ENCODE data around the gene HERC2.
"Not testable (repeated sequence)": the region's sequence is repeated elsewhere in the genome, so short reads cannot be mapped to it uniquely, and the experiment has no call there.

Gene HERC2

GRCh38 chr15:28318122-28318521 lies 3.9 kb downstream of the HERC2 start:
- not testable (repeated sequence) for H3K27me3 ChIP-seq (ENCODE audit: insufficient read depth, low read length); H3K9me2 ChIP-seq (ENCODE audit: low read depth, low read length); H3K9ac ChIP-seq (ENCODE audit: low read length); H3K27ac ChIP-seq (ENCODE audit: low read depth, low read length, poor library complexity, severe bottlenecking); H3K79me2 ChIP-seq (ENCODE audit: insufficient read depth, low read length); H3K9me3 ChIP-seq (ENCODE audit: low read length); H3K4me1 ChIP-seq (ENCODE audit: insufficient read depth, low read length, severe bottlenecking); H3K4me2 ChIP-seq (ENCODE audit: low read length); H2AFZ ChIP-seq (ENCODE audit: low read length); H3F3A ChIP-seq (ENCODE audit: insufficient read depth, low read length); H3K4me3 ChIP-seq (ENCODE audit: low read depth, low read length, poor library complexity, severe bottlenecking); H4K20me1 ChIP-seq (ENCODE audit: insufficient read depth, low read length)
- H3K36me3 ChIP-seq (ENCODE audit: insufficient read depth, low read length): peaks cover 28% of the 10 kb centered on the region

GRCh38 chr15:28316958-28317357 lies 5.0 kb downstream of the HERC2 start:
- H3K4me2 ChIP-seq (ENCODE audit: low read length); H3K79me2 ChIP-seq (ENCODE audit: insufficient read depth, low read length); H3K4me3 ChIP-seq (ENCODE audit: low read depth, low read length, poor library complexity, severe bottlenecking): not testable (repeated sequence)

GRCh38 chr15:28310454-28310853 lies 11.5 kb downstream of the HERC2 start:
- H3K9me2 ChIP-seq (ENCODE audit: low read depth, low read length); H3K27me3 ChIP-seq (ENCODE audit: insufficient read depth, low read length); H3K9me3 ChIP-seq (ENCODE audit: low read length); H3K4me3 ChIP-seq (ENCODE audit: low read depth, low read length, poor library complexity, severe bottlenecking); H3K27ac ChIP-seq (ENCODE audit: low read depth, low read length, poor library complexity, severe bottlenecking); H3K79me2 ChIP-seq (ENCODE audit: insufficient read depth, low read length); H3F3A ChIP-seq (ENCODE audit: insufficient read depth, low read length); H3K4me1 ChIP-seq (ENCODE audit: insufficient read depth, low read length, severe bottlenecking); H3K4me2 ChIP-seq (ENCODE audit: low read length); H2AFZ ChIP-seq (ENCODE audit: low read length); H3K9ac ChIP-seq (ENCODE audit: low read length); H4K20me1 ChIP-seq (ENCODE audit: insufficient read depth, low read length): not testable (repeated sequence)
- peaks cover 28% of the 10 kb centered on the region for H3K36me3 ChIP-seq (ENCODE audit: insufficient read depth, low read length)

More at GRCh38 chr15:28316958-28317357, 5.0 kb downstream of the HERC2 start:
- not testable (repeated sequence) for H3K9ac ChIP-seq (ENCODE audit: low read length); H3K27ac ChIP-seq (ENCODE audit: low read depth, low read length, poor library complexity, severe bottlenecking); H3K27me3 ChIP-seq (ENCODE audit: insufficient read depth, low read length); H4K20me1 ChIP-seq (ENCODE audit: insufficient read depth, low read length); H3K9me3 ChIP-seq (ENCODE audit: low read length); H3K4me1 ChIP-seq (ENCODE audit: insufficient read depth, low read length, severe bottlenecking); H2AFZ ChIP-seq (ENCODE audit: low read length); H3F3A ChIP-seq (ENCODE audit: insufficient read depth, low read length); H3K9me2 ChIP-seq (ENCODE audit: low read depth, low read length)
- peaks cover 28% of the 10 kb centered on the region for H3K36me3 ChIP-seq (ENCODE audit: insufficient read depth, low read length)

GRCh38 chr15:28308718-28309117 lies 13.3 kb downstream of the HERC2 start:
- H3F3A ChIP-seq (ENCODE audit: insufficient read depth, low read length); H3K4me2 ChIP-seq (ENCODE audit: low read length); H3K9ac ChIP-seq (ENCODE audit: low read length); H3K9me3 ChIP-seq (ENCODE audit: low read length); H3K27ac ChIP-seq (ENCODE audit: low read depth, low read length, poor library complexity, severe bottlenecking); H2AFZ ChIP-seq (ENCODE audit: low read length); H3K79me2 ChIP-seq (ENCODE audit: insufficient read depth, low read length); H3K27me3 ChIP-seq (ENCODE audit: insufficient read depth, low read length); H3K9me2 ChIP-seq (ENCODE audit: low read depth, low read length); H4K20me1 ChIP-seq (ENCODE audit: insufficient read depth, low read length); H3K4me1 ChIP-seq (ENCODE audit: insufficient read depth, low read length, severe bottlenecking); H3K4me3 ChIP-seq (ENCODE audit: low read depth, low read length, poor library complexity, severe bottlenecking): not testable (repeated sequence)
- H3K36me3 ChIP-seq (ENCODE audit: insufficient read depth, low read length): peaks cover 17% of the 10 kb centered on the region

- H3K79me2 ChIP-seq (ENCODE audit: insufficient read depth, low read length); H3K4me1 ChIP-seq (ENCODE audit: insufficient read depth, low read length, severe bottlenecking); H3K27ac ChIP-seq (ENCODE audit: low read depth, low read length, poor library complexity, severe bottlenecking); H3K4me2 ChIP-seq (ENCODE audit: low read length); H2AFZ ChIP-seq (ENCODE audit: low read length); H3K9me3 ChIP-seq (ENCODE audit: low read length); H4K20me1 ChIP-seq (ENCODE audit: insufficient read depth, low read length); H3K9ac ChIP-seq (ENCODE audit: low read length); H3K4me3 ChIP-seq (ENCODE audit: low read depth, low read length, poor library complexity, severe bottlenecking); H3F3A ChIP-seq (ENCODE audit: insufficient read depth, low read length); H3K9me2 ChIP-seq (ENCODE audit: low read depth, low read length); H3K27me3 ChIP-seq (ENCODE audit: insufficient read depth, low read length): not testable (repeated sequence)
- peaks cover 15% of the 10 kb centered on the region for H3K36me3 ChIP-seq (ENCODE audit: insufficient read depth, low read length)
Measured at GRCh38 chr15:28305700-28306099, 16.3 kb downstream of the HERC2 start.

- not testable (repeated sequence) for H3K9me2 ChIP-seq (ENCODE audit: low read depth, low read length); H3F3A ChIP-seq (ENCODE audit: insufficient read depth, low read length); H3K9ac ChIP-seq (ENCODE audit: low read length); H3K27me3 ChIP-seq (ENCODE audit: insufficient read depth, low read length); H2AFZ ChIP-seq (ENCODE audit: low read length); H3K79me2 ChIP-seq (ENCODE audit: insufficient read depth, low read length); H3K4me3 ChIP-seq (ENCODE audit: low read depth, low read length, poor library complexity, severe bottlenecking); H3K27ac ChIP-seq (ENCODE audit: low read depth, low read length, poor library complexity, severe bottlenecking); H3K4me2 ChIP-seq (ENCODE audit: low read length); H3K9me3 ChIP-seq (ENCODE audit: low read length); H4K20me1 ChIP-seq (ENCODE audit: insufficient read depth, low read length); H3K4me1 ChIP-seq (ENCODE audit: insufficient read depth, low read length, severe bottlenecking); H3K36me3 ChIP-seq (ENCODE audit: insufficient read depth, low read length)
Measured at GRCh38 chr15:28297434-28297833, 24.5 kb downstream of the HERC2 start.

GRCh38 chr15:28296814-28297213 lies 25.2 kb downstream of the HERC2 start:
- H3K4me1 ChIP-seq (ENCODE audit: insufficient read depth, low read length, severe bottlenecking); H4K20me1 ChIP-seq (ENCODE audit: insufficient read depth, low read length); H3K79me2 ChIP-seq (ENCODE audit: insufficient read depth, low read length); H3K9me3 ChIP-seq (ENCODE audit: low read length); H3K27ac ChIP-seq (ENCODE audit: low read depth, low read length, poor library complexity, severe bottlenecking); H3K27me3 ChIP-seq (ENCODE audit: insufficient read depth, low read length); H3F3A ChIP-seq (ENCODE audit: insufficient read depth, low read length); H2AFZ ChIP-seq (ENCODE audit: low read length); H3K9me2 ChIP-seq (ENCODE audit: low read depth, low read length); H3K4me2 ChIP-seq (ENCODE audit: low read length); H3K9ac ChIP-seq (ENCODE audit: low read length); H3K4me3 ChIP-seq (ENCODE audit: low read depth, low read length, poor library complexity, severe bottlenecking): not testable (repeated sequence)
- H3K36me3 ChIP-seq (ENCODE audit: insufficient read depth, low read length): peaks cover 15% of the 10 kb centered on the region

- not testable (repeated sequence) for H3K4me1 ChIP-seq (ENCODE audit: insufficient read depth, low read length, severe bottlenecking); H3K9ac ChIP-seq (ENCODE audit: low read length); H4K20me1 ChIP-seq (ENCODE audit: insufficient read depth, low read length); H3K27me3 ChIP-seq (ENCODE audit: insufficient read depth, low read length); H2AFZ ChIP-seq (ENCODE audit: low read length); H3K4me3 ChIP-seq (ENCODE audit: low read depth, low read length, poor library complexity, severe bottlenecking); H3K9me2 ChIP-seq (ENCODE audit: low read depth, low read length); H3K27ac ChIP-seq (ENCODE audit: low read depth, low read length, poor library complexity, severe bottlenecking); H3K9me3 ChIP-seq (ENCODE audit: low read length); H3K4me2 ChIP-seq (ENCODE audit: low read length); H3K79me2 ChIP-seq (ENCODE audit: insufficient read depth, low read length); H3F3A ChIP-seq (ENCODE audit: insufficient read depth, low read length)
- H3K36me3 ChIP-seq (ENCODE audit: insufficient read depth, low read length): peaks cover 31% of the 10 kb centered on the region
Measured at GRCh38 chr15:28295009-28295563, 26.9 kb downstream of the HERC2 start.

Data from OCI-LY1 (cell line).